Ovary (tissue), 9 donors: Measurements from ENCODE around the gene RPL26. TPM values are rescaled to one million over a fixed set of nuclear protein-coding genes. Genes with fewer than 3 reads are reported as not detected.

Experiments
- DNase-seq, 5 donors: peaks; one replicate each; pipeline ENCODE4 v3.0.0-alpha.2; 2019 to 2020
- H3K27ac ChIP-seq, 2 donors: fragments of 200-600 bp; one replicate each; pipeline versions ENCODE4 v1.5.1 to v1.8.0; 2019 to 2022
- H3K27me3 ChIP-seq: fragments of 200-600 bp; one replicate; pipeline ENCODE4 v1.8.0; 2022
- H3K36me3 ChIP-seq: fragments of 200-600 bp; sonication (generic); one replicate; pipeline ENCODE4 v1.5.1; 2019
- H3K4me1 ChIP-seq: one replicate; pipeline ENCODE4 v1.8.1; 2013; ENCODE audit warnings: mild to moderate bottlenecking, moderate library complexity; ENCODE audit not compliant: insufficient read depth
- H3K4me3 ChIP-seq: fragments of 200-600 bp; sonication (generic); one replicate; pipeline ENCODE4 v1.5.1; 2017
- H3K9me3 ChIP-seq, 2 donors: fragments of 200-600 bp in 1 of 2; sonication (generic) in 1 of 2; one replicate each; pipeline versions ENCODE4 v1.5.1 to v1.8.1; 2013 to 2019; ENCODE audit warnings: mild to moderate bottlenecking in 1 of 2, moderate library complexity in 1 of 2
- CTCF ChIP-seq, 3 donors: fragments of 450-650 bp in 2 of 3; fragments of 200-600 bp in 1 of 3; IDR thresholded peaks; one replicate each; pipeline versions ENCODE4 v1.5.1 to v1.8.0; 2016 to 2022; ENCODE audit warnings: antibody characterized with exemption in 3 of 3, mild to moderate bottlenecking in 1 of 3
- EP300 ChIP-seq: sonication (generic); formaldehyde crosslinking; IDR thresholded peaks from one replicate; pipeline ENCODE4 v1.6.1; 2017; ENCODE audit warnings: antibody characterized with exemption
- POLR2A ChIP-seq: fragments of 450-650 bp; IDR thresholded peaks from one replicate; pipeline ENCODE4 v1.6.1; 2017; ENCODE audit warnings: antibody characterized with exemption, mild to moderate bottlenecking, moderate library complexity
- WGBS, 3 donors: extraction: QIAGEN DNeasy Blood & Tissue Kit in 1 of 3; methylation state at CpG; one replicate each; pipeline versions ENCODE4 v1.1.5 to v1.1.7; 2013 to 2017; 5-methylcytosine and 5-hydroxymethylcytosine counted together
- intact Hi-C, 4 donors: fragments of 100-400 bp; cut with DNase I; formaldehyde crosslinking; loops; one replicate each; pipeline versions ENCODE4 v1.11.0 to v1.15.1; 2022 to 2023
- polyA plus RNA-seq, 2 donors: library from polyadenylated mRNA; stranded (reverse); fragments of 200-250 nt in 1 of 2; fragments of 350-450 nt in 1 of 2; fragmentation: Illumina TruSeq in 1 of 2; extraction: RNeasy Lipid Tissue Mini Kit (QIAGEN cat#74804) in 1 of 2; gene quantifications; one replicate each; pipeline ENCODE4 v1.2.3, GENCODE V29; 2013 to 2014
- small RNA-seq: library from RNA; depleted of rRNA; stranded (forward); fragments of <200 nt; gene quantifications from one replicate; pipeline ENCODE3, GENCODE V24; 2016
- total RNA-seq, 7 donors: library from RNA; depleted of rRNA in 2 of 7; stranded (reverse); fragments of >200 nt in 2 of 7; fragmentation: NEBNext Ultra II Directional in 3 of 7; extraction: Animal tissue kit (Norgen Biotek cat#: 25700) in 3 of 7; gene quantifications; one replicate each; pipeline versions ENCODE4 v1.1.0 to v1.2.4, GENCODE V29; 2016 to 2023
- donor health status: DM: no; HTN: no; CAD: no; lungs with moderate emphysema.
- donor health status: DM: no; HTN: no; CAD: no.
- donor health status: Bipolar disorder and iron deficiency.
- donor health status: DM: yes; HTN: yes; CAD: no.
- donor health status: DM: no; HTN: no; CAD: no.
- donor health status: DM: yes; HTN: yes; CAD: no.

RPL26 gene
- total and polyA plus RNA-seq, 9 donors: 2,824 to 11,226 (median 3,966) TPM

DNA sequence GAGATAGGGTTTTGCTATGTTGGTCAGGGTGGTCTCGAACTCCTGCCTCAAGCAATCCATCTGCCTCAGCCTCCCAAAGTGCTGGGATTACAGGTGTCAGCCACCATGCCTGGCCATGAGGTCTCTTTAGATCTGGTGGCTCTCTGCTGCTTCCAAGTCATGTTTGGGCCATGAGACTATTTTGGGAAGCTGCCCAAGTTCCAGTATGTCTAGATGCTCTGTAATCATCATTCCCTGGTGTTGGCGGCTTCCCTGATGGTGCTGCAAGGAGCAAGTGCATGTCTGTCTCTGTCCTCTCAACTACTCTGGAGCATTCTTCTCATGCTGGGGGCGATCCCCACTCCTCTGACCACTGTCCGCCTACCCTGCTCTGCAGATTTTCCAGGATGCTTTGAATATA, 49.7 kb downstream of the RPL26 start:
- DNase-seq: no peak
- no peaks in the 10 kb centered on the region for H3K36me3 ChIP-seq
- H3K27me3 ChIP-seq: no peaks in the 10 kb centered on the region
- TF ChIP-seq CTCF (IDR thresholded peaks at IDR 0.05) (no peak), POLR2A (no peak), EP300 (no peak)
- no peak overlapping the region for H3K4me3 ChIP-seq
- intact Hi-C loops: no loop called here
- WGBS, 3 donors: 85 to 93% (median 90%) methylated on average over 4 of the region's 4 CpGs
- no peak overlapping the region for H3K27ac ChIP-seq
- no peaks in the 10 kb centered on the region for H3K4me1 ChIP-seq
- no peaks in the 10 kb centered on the region for H3K9me3 ChIP-seq

- intact Hi-C loops: no loop called here
- H3K27ac ChIP-seq: no peak overlapping the region
Measured at GRCh38 chr17:8332688-8333087, 50.3 kb downstream of the RPL26 start.

DNA sequence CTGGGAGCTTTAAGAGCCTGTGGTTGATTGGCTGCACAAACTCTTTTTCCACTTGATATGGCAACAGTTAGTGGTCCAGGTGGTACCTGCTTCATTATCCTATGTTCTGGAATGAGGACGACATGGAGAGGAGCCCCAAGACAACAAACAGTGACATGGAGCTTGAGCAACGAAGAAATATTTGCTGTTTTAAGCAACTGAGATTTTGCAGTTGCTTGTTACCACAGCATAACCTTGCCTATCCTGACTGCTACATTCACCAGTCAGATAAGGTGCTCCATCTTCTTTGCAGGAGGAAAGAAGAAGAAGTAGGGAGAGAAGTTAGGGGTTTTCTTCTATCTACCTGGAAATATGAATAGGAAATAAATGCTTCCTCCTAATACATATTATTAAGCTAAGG, 50.9 kb downstream of the RPL26 start:
- Histone ChIP-seq H3K36me3 (no peaks in the 10 kb centered on the region), H3K4me1 (peaks cover 3% of the 10 kb centered on the region), H3K27ac (no peak overlapping the region), H3K4me3 (no peak overlapping the region), H3K9me3 (no peaks in the 10 kb centered on the region), H3K27me3 (no peaks in the 10 kb centered on the region)
- DNase-seq: no peak
- no peak for TF ChIP-seq CTCF (IDR thresholded peaks at IDR 0.05)
- no peak for TF ChIP-seq POLR2A
- no peak for TF ChIP-seq EP300
- intact Hi-C loops: no loop called here
- WGBS, 3 donors: 77 to 85% (median 78%) methylated on average over 2 of the region's 2 CpGs

More at GRCh38 chr17:8332688-8333087, 50.3 kb downstream of the RPL26 start:
- Histone ChIP-seq H3K36me3 (no peaks in the 10 kb centered on the region), H3K4me1 (no peaks in the 10 kb centered on the region), H3K9me3 (no peaks in the 10 kb centered on the region), H3K27me3 (no peaks in the 10 kb centered on the region), H3K4me3 (no peak overlapping the region)
- WGBS, 3 donors: 48 to 57% (median 55%) methylated on average over 5 of the region's 5 CpGs
- no peak for DNase-seq
- TF ChIP-seq CTCF (IDR thresholded peaks at IDR 0.05): no peak
- TF ChIP-seq EP300: no peak
- no peak for TF ChIP-seq POLR2A

Small RNA genes within 50 kb of the gene (small RNA-seq; reads per million reads assigned to genes)
- not detected for gene RF00265

Other genes with a start within 250 kb of the RPL26 start
- gene PER1, start 230.8 kb downstream of the RPL26 start, total RNA-seq: 100 to 1,000 TPM in 6 of 7 donors, 10 to 100 TPM in 1; 74.9 to 394 (median 165) TPM
- gene PER1, start 230.8 kb downstream of the RPL26 start, polyA plus RNA-seq: 100 to 1,000 TPM in 1 of 2 donors, 10 to 100 TPM in 1; 12.8 to 164 TPM
- gene VAMP2, start 220.2 kb downstream of the RPL26 start, total RNA-seq: 100 to 1,000 TPM in 4 of 7 donors, 10 to 100 TPM in 3; 35.5 to 147 (median 118) TPM
- 100 to 1,000 TPM in 1 of 2 donors, 10 to 100 TPM in 1; 99.2 to 233 TPM for gene VAMP2, start 220.2 kb downstream of the RPL26 start, polyA plus RNA-seq
- 10 to 100 TPM in 5 of 7 donors, 1 to 10 TPM in 2; 7.5 to 57.6 (median 16.1) TPM for gene TMEM107, start 206.8 kb downstream of the RPL26 start, total RNA-seq
- 10 to 100 TPM in 1 of 2 donors, 1 to 10 TPM in 1; 8.2 to 10.3 TPM for gene TMEM107, start 206.8 kb downstream of the RPL26 start, polyA plus RNA-seq
- 1 to 10 TPM; 5.5 to 7.2 (median 6.7) TPM for gene BORCS6, start 193.0 kb downstream of the RPL26 start, total RNA-seq
- gene BORCS6, start 193.0 kb downstream of the RPL26 start, polyA plus RNA-seq: 1 to 10 TPM; 1.3 to 7.2 TPM
- gene AURKB, start 172.6 kb downstream of the RPL26 start, total RNA-seq: 1 to 10 TPM in 2 of 7 donors, under 1 TPM in 2, not detected in 3; 0.80 to 1.7 (median 1.1) TPM
- gene AURKB, start 172.6 kb downstream of the RPL26 start, polyA plus RNA-seq: 1 to 10 TPM in 1 of 2 donors, under 1 TPM in 1; 0.68 to 1.5 TPM
- gene CTC1, start 135.1 kb downstream of the RPL26 start, total RNA-seq: 10 to 100 TPM; 28.3 to 60.0 (median 48.7) TPM
- 10 to 100 TPM; 18.4 to 33.4 TPM for gene CTC1, start 135.1 kb downstream of the RPL26 start, polyA plus RNA-seq
- gene PFAS, start 133.9 kb downstream of the RPL26 start, total RNA-seq: 10 to 100 TPM in 6 of 7 donors, 1 to 10 TPM in 1; 6.6 to 69.9 (median 35.3) TPM
- gene PFAS, start 133.9 kb downstream of the RPL26 start, polyA plus RNA-seq: 10 to 100 TPM in 1 of 2 donors, 1 to 10 TPM in 1; 8.4 to 11.0 TPM
- 10 to 100 TPM; 14.5 to 37.8 (median 28.0) TPM for gene RANGRF, start 94.5 kb downstream of the RPL26 start, total RNA-seq
- gene RANGRF, start 94.5 kb downstream of the RPL26 start, polyA plus RNA-seq: 10 to 100 TPM; 30.1 to 48.3 TPM
- gene SLC25A35, start 87.8 kb downstream of the RPL26 start, total RNA-seq: 1 to 10 TPM in 6 of 7 donors, under 1 TPM in 1; 0.72 to 6.4 (median 1.8) TPM
- gene SLC25A35, start 87.8 kb downstream of the RPL26 start, polyA plus RNA-seq: 1 to 10 TPM; 2.5 to 3.6 TPM
- 10 to 100 TPM in 1 of 7 donors, 1 to 10 TPM in 6; 1.7 to 11.3 (median 3.6) TPM for gene ARHGEF15, start 73.0 kb downstream of the RPL26 start, total RNA-seq
- gene ARHGEF15, start 73.0 kb downstream of the RPL26 start, polyA plus RNA-seq: 1 to 10 TPM; 4.9 to 9.8 TPM
- not detected for gene ODF4, start 43.4 kb downstream of the RPL26 start, total RNA-seq
- gene ODF4, start 43.4 kb downstream of the RPL26 start, polyA plus RNA-seq: not detected
- gene RNF222, start 14.6 kb upstream of the RPL26 start, total RNA-seq: not detected
- gene RNF222, start 14.6 kb upstream of the RPL26 start, polyA plus RNA-seq: not detected
- 10 to 100 TPM; 57.1 to 86.5 (median 63.2) TPM for gene NDEL1, start 52.7 kb upstream of the RPL26 start, total RNA-seq
- 10 to 100 TPM; 36.7 to 71.3 TPM for gene NDEL1, start 52.7 kb upstream of the RPL26 start, polyA plus RNA-seq
- gene MYH10, start 247.5 kb upstream of the RPL26 start, total RNA-seq: 100 to 1,000 TPM in 1 of 7 donors, 10 to 100 TPM in 6; 30.4 to 113 (median 75.5) TPM
- gene MYH10, start 247.5 kb upstream of the RPL26 start, polyA plus RNA-seq: 100 to 1,000 TPM in 1 of 2 donors, 10 to 100 TPM in 1; 33.9 to 117 TPM